ENCODE results near the gene WSCD2.

Gene WSCD2

DNA sequence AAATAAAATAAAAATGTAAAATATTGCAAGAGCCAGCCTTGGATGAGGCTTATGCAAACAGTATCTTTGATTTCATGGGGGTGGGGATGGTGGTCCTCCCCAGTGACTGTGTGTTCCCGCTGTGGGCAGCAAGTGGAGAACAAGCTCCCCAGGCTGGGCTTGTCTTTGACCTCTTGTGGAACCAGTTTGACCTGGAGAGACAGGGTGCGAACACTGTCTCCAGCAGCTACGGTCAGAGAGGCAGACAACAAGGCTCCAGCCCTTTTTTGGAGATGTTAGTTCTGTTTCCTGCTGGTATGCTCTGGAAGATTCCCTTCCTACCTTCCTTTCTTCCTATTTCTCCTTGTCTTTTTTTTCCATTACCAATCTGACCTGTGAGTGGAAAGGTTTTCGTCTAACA, 21.8 kb upstream of the WSCD2 start:
- no peak for DNase-seq (ENCODE audit: low read depth in 3 of 3)

GRCh38 chr12:108109504-108109903, 19.6 kb upstream of the WSCD2 start:
- no peak for DNase-seq (ENCODE audit: low read depth in 3 of 3)

DNA sequence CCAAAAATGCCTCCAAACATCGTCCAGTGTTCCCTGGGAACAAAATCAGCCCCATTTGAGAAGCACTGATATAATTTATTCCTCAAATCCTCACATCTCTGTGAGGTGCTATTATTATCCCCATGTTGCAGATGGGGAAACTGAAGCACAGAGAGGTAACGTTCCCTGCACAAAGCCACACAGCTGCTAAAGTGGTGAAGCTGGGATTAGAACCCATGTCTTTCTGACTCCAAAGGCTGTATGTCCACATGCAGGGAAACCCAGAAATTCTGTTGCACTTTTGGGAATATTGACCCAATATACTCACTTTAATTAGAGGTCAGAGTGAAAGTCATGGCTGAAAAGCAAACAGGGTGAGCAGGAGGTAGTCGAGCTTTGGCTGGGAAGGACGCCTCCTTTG, 19.1 kb upstream of the WSCD2 start:
- DNase-seq (ENCODE audit: low read depth in 3 of 3) = no peak

- DNase-seq (ENCODE audit: low read depth in 3 of 3) = no peak
Measured at GRCh38 chr12:108110844-108111243, 18.2 kb upstream of the WSCD2 start.

DNA sequence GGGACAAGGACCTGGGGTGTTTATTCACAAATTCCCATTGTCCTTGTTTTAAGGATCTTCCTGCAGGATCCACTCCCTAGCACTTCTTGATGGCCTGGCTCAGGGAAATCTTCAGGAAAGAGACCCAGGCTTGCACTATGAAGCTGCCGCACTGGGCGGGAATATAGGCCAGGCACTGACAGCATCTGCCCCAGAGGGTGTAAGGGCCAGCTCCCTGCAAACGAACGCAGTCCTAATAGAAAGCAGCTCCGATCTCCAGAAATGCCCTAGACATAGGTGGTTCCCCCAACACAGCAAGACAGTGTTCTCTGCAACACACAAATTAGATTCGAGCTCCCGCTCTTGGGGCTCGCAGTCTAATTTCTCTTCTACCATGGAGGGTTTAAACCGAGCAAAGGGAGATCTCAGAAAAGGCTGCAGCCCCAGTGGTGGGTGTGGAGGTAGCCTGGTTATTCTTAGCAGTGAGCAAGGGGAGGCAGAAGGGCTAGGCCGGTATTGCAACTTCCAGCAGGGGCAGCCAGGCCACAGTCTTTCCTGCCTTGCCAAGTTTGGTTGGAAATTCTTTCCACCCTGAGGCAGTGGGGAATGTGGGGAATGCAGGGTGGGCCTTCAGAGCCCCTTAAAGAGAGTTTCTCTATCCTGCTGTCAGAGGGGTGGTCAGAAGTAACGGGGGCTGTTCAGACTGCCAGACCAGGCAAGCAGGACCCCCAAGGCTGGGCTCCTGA, 16.1 kb upstream of the WSCD2 start:
- DNase-seq (ENCODE audit: low read depth in 3 of 3) = no peak

- DNase-seq (ENCODE audit: low read depth in 3 of 3) = no peak
Measured at GRCh38 chr12:108115123-108116121, 13.7 kb upstream of the WSCD2 start.

DNA sequence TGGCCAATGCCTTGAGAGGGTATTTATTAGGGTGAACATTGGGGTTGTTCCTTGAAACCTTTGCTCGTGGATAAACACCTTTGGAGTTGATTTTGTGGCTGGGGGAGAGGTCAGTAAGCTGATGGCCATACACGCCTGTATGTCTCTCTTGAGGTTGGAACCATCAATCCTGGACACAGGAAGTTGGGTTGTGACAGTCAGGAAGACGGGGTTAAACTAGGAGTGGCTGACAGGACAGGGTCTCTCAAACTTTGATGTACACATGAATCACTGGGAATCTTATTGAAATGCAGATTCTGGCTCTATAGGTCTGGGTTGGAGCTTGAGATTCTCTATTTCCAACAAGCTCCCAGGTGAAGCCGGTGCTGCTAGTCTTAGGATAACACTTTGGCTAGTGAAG, 12.8 kb upstream of the WSCD2 start:
- DNase-seq (ENCODE audit: low read depth in 3 of 3) = no peak

- DNase-seq (ENCODE audit: low read depth in 3 of 3) = no peak
Measured at GRCh38 chr12:108116699-108117098, 12.4 kb upstream of the WSCD2 start.

DNA sequence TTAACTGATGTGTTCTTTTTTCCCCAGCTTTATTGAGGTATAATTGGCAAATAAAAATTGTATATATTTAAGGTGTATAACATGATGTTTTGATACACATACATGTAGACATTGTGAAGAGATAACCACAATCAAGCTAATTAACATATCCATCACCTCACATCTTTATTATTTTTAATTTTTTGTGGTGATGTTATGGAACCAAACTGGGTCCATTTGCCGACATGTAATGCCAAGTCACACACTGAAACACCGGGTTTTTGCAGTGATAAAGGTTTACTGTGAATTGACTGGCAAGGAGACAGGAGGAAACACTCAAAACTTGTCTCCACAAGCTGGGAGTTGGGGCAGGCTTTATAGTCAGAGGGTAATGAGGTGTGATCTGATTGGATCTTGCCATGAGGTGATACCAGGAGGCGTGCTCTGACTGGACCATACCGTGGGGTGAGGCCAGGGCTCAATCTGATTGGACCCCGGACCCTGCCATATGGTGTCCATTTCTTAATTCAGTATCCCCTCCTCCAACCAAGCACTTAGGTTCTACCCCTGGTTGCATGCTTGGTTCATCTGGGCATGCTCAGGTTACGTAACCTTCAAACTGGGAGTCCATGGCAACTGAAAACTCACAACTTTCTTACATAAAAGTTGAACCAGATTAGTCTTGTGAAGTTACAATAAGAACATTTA, 11.8 kb upstream of the WSCD2 start:
- no peak for DNase-seq (ENCODE audit: low read depth in 3 of 3)

- DNase-seq (ENCODE audit: low read depth in 3 of 3) = no peak
Measured at GRCh38 chr12:108117902-108118301, 11.2 kb upstream of the WSCD2 start.

DNA sequence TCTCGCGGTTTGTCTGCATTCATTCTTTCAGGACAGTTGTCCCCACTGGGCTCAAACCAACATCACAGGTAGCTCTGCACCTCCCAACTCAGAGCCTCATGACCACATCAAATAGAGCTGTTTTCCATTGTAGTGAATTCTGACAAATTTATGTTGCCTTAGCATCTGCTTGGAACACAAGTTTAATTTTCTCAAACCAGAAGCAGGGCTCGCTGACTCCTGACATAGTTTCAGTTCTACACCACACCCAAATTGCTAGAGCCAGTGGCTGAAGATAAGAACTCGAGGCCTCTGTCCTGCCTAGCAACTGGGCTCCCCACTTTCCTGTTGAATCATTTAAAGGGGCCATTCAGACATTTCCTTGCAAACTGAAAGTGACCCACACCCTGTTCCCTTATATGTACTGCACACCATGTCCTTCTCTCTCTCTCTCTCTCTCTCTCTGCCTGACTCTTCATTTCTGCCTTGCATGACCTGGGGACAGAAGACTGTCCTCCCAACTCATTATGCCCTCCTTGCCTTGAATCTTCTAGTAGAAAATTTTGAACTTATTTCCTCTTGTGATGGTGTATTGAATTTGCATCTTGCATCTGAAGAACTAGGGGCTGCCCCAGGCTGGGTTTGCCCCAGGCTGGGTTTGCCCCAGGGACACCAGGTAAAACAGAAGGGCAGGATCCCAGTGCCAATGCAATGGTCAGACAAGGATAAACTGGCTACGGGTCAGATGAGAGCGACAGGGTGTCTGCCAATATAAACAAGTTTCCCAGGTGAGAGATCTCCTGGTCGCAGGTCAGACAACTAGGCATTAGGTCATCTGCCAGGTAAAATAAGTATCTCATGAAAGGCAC, 9.7 kb upstream of the WSCD2 start:
- DNase-seq (ENCODE audit: low read depth in 3 of 3) = no peak

DNA sequence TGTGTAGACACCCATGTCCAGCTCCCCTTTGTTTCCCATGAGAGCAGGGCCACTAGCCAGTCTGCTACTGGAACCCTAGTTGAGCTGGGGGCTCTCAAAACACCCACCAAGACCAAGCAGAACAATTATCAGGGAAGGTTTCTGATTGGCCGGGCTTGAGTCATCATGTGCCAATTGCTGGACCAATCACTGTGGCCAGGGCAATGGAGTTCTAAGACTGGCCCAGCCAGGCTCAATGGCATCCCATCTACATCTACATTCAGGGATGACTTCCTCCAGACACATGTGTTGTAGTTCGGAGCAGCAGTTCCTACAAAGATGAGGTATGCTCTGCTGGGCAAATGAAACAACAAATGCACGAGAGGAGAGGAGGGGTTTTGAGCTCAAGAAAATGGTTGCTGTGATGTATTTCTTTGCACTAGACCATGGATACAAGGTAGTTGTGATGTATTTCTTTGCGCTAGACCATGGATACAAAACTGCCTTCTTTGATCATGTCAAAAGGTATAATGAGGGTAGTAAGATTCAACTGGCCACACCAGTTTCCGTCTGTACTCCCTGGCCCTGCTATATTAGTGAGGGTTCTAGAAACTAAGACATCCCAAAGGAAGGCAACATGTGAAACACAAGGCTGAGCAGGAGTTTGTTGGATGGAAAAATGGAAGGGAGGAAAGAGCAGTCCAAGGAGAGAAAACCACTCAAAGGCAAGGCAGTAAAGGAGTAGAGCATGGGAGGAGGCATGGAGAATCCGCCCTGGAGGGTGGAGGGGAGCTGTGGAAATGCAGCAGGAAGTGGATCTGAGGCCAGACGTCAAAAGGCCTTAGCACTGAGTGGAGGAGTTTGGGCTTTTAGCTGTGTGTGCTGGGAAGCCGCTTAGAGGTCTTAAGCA, 8.9 kb upstream of the WSCD2 start:
- no peak for DNase-seq (ENCODE audit: low read depth in 3 of 3)

DNA sequence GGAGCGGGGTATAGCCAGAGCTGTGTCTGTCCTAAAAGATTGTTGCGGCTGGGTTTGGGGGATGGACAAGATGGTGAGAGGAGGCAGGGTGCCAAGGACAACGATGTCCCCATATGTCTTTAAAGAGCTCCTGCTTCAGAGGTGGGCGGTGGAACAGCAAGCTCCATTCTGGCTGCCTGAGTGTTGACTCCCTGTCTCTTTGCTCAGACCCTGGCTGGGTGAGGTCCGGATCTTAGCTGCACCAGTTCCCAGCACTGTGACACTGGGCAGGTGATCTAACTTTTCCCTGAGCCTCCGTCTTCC, 8.3 kb upstream of the WSCD2 start:
- no peak for DNase-seq (ENCODE audit: low read depth in 3 of 3)

DNA sequence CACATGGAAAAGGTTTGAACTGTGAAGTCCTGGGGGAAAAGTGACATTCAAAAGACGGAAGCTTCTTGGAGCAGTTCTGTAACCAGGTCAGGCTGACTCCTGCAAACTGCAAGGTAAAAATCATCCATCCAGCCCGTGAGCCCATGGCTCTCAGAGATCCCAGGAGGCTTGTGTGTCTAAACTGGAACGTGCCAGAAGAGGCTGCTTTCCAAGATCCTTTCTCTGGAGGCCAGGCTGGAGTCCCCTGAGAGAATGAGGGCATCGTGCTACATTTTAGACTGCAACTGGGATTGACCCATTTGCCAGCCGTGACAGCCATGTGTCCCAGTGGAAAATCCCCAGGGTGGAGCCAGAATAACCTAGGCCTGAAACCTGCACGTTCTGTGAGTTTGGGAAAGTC, 7.8 kb upstream of the WSCD2 start:
- DNase-seq (ENCODE audit: low read depth in 3 of 3) = no peak

- DNase-seq (ENCODE audit: low read depth in 3 of 3) = no peak
Measured at GRCh38 chr12:108121728-108122471, 7.2 kb upstream of the WSCD2 start.

- DNase-seq (ENCODE audit: low read depth in 3 of 3) = no peak
Measured at GRCh38 chr12:108122644-108123043, 6.4 kb upstream of the WSCD2 start.

GRCh38 chr12:108123402-108123801, 5.7 kb upstream of the WSCD2 start:
- DNase-seq (ENCODE audit: low read depth in 3 of 3) = no peak

DNA sequence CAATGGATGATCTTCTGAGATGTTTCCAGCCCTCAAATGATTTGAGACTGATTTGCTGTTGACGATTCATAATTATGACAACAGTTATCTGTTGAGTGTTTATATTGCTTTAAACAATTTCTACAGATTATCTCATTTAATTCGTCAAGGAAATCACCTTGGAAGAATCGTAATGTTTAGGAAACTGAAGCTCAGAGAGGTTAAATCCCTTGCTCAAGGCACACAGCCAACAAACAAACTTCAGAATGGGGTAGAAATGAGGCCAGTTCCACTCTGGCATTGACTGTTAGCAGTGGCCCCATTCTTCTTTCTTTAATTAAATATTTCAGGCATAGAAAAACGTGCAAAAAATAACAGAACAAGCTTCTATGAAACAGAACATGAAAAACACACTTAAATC, 4.0 kb upstream of the WSCD2 start:
- DNase-seq (ENCODE audit: low read depth in 3 of 3) = no peak

- no peak for DNase-seq (ENCODE audit: low read depth in 3 of 3)
Measured at GRCh38 chr12:108126212-108126611, 2.9 kb upstream of the WSCD2 start.

DNA sequence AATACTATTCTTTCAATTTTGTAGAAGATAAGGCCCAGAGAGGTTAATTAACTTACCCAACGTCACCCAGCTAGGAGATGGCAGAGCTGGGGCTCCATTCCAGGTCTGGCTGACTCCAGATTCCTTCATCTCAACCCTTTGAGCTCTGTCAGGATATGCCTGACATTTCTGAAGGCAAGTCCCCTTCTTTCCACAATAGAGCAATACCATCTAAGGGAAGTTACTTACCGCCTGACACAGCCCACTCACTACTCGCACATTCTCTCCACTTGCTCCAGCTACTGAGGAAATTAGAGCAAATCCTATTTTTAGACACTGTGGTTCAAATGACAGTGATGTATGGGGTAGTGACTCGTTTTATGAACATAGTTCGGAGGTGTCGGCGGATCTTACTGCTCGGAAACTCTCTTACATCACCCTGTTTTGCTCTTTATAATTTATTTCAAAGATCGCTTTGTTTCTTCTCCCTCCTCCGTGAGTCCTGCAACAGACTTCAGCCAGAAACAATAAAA, 2.0 kb upstream of the WSCD2 start:
- DNase-seq (ENCODE audit: low read depth in 3 of 3) = no peak

All from stimulated activated CD4-positive, alpha-beta T cell treated with anti-CD3 and anti-CD28 coated beads, TNF-alpha, amount 100 ng/mL, for 4 hours (primary cell).